HT1080 (cell line): ENCODE data around the gene LEMD3. TPM values are rescaled to one million over a fixed set of nuclear protein-coding genes. Genes with fewer than 3 reads are reported as not detected.
"Not testable (repeated sequence)": the region's sequence is repeated elsewhere in the genome, so short reads cannot be mapped to it uniquely, and the experiment has no call there.

Source experiments
- DNase-seq: peaks from one replicate; pipeline ENCODE4 v3.0.0-alpha.2; 2015; ENCODE audit warnings: low read depth
- total RNA-seq: library from RNA; depleted of rRNA; stranded (reverse); fragments of >200 nt; shearing (Covaris generic); gene quantifications from 2 replicates; pipeline ENCODE4 v1.2.3, GENCODE V29; 2014; rRNA removed

LEMD3 gene
- total RNA-seq, 1 experiment from 2014 or later, result 24.8 TPM

- DNase-seq, result peak; percentile 55
Measured at GRCh38 chr12:65278576-65279368, 109.4 kb downstream of the LEMD3 start, which contains the start of gene MSRB3. TSS of gene MSRB3 (plus strand) at chr12:65278683. CDS start at chr12:65308580, 29,897 bp downstream.

GRCh38 chr12:65279369-65280112, 110.2 kb downstream of the LEMD3 start:
- DNase-seq, result peak; percentile 50

- no peak for DNase-seq
Measured at GRCh38 chr12:65280306-65280705, 110.9 kb downstream of the LEMD3 start.

GRCh38 chr12:65282840-65283239, 113.5 kb downstream of the LEMD3 start:
- no peak for DNase-seq

GRCh38 chr12:65285532-65285931, 116.1 kb downstream of the LEMD3 start:
- DNase-seq, result not testable (repeated sequence)

GRCh38 chr12:65287426-65287825, 118.0 kb downstream of the LEMD3 start:
- DNase-seq, result no peak

GRCh38 chr12:65292241-65292640, 122.9 kb downstream of the LEMD3 start:
- DNase-seq, result no peak

- DNase-seq, result no peak
Measured at GRCh38 chr12:65293735-65294134, 124.4 kb downstream of the LEMD3 start.

GRCh38 chr12:65294641-65295262, 125.4 kb downstream of the LEMD3 start:
- DNase-seq, result no peak

GRCh38 chr12:65296508-65297265, 127.3 kb downstream of the LEMD3 start:
- DNase-seq, result no peak

Other genes with a start within 250 kb of the LEMD3 start
- gene WIF1, start 48.3 kb upstream of the LEMD3 start, total RNA-seq, result not detected in 2 replicates
- 9.9 and 13.0 TPM in 2 replicates for gene MSRB3, start 109.1 kb downstream of the LEMD3 start, total RNA-seq